Left hindlimb (tissue), 1 donor: ENCODE measurements around the gene CFAP20DC.

Experiments
- DNase-seq: peaks from one replicate; pipeline ENCODE4 v3.0.0-alpha.2; 2018

The CFAP20DC gene

GRCh38 chr3:58794750-58795149 lies 255.1 kb downstream of the CFAP20DC start:
- no peak for DNase-seq

- no peak for DNase-seq
These were observed 255.9 kb downstream of the CFAP20DC start for GRCh38 chr3:58793938-58794337.

- no peak for DNase-seq
These were observed 256.8 kb downstream of the CFAP20DC start for GRCh38 chr3:58792921-58793451.

- DNase-seq = no peak
These were observed 260.4 kb downstream of the CFAP20DC start for GRCh38 chr3:58789385-58789784.

GRCh38 chr3:58784888-58785287 lies 264.9 kb downstream of the CFAP20DC start:
- DNase-seq = no peak

GRCh38 chr3:58784425-58784824 lies 265.4 kb downstream of the CFAP20DC start:
- no peak for DNase-seq

- DNase-seq = no peak
These were observed 266.0 kb downstream of the CFAP20DC start for GRCh38 chr3:58783845-58784244.

- DNase-seq = no peak
These were observed 269.9 kb downstream of the CFAP20DC start for GRCh38 chr3:58779934-58780333.

GRCh38 chr3:58776231-58776630 lies 273.6 kb downstream of the CFAP20DC start:
- no peak for DNase-seq

GRCh38 chr3:58772462-58772861 lies 277.4 kb downstream of the CFAP20DC start:
- DNase-seq = no peak

- DNase-seq = no peak
These were observed 280.8 kb downstream of the CFAP20DC start for GRCh38 chr3:58769065-58769464.

GRCh38 chr3:58766587-58767282 lies 283.1 kb downstream of the CFAP20DC start:
- no peak for DNase-seq

- DNase-seq = no peak
These were observed 294.7 kb downstream of the CFAP20DC start for GRCh38 chr3:58755150-58755549.

- no peak for DNase-seq
These were observed 295.8 kb downstream of the CFAP20DC start for GRCh38 chr3:58754074-58754473.

GRCh38 chr3:58751882-58752567 lies 297.8 kb downstream of the CFAP20DC start:
- DNase-seq = no peak

- DNase-seq = no peak
These were observed 298.6 kb downstream of the CFAP20DC start for GRCh38 chr3:58751235-58751634.

- DNase-seq = no peak
These were observed 299.9 kb downstream of the CFAP20DC start for GRCh38 chr3:58749948-58750347.

GRCh38 chr3:58748024-58748423 lies 301.8 kb downstream of the CFAP20DC start:
- no peak for DNase-seq

- no peak for DNase-seq
These were observed 303.1 kb downstream of the CFAP20DC start for GRCh38 chr3:58746758-58747157.

GRCh38 chr3:58743296-58743695 lies 306.5 kb downstream of the CFAP20DC start:
- no peak for DNase-seq

GRCh38 chr3:58742239-58742638 lies 307.6 kb downstream of the CFAP20DC start:
- DNase-seq = no peak

- DNase-seq = no peak
These were observed 312.2 kb downstream of the CFAP20DC start for GRCh38 chr3:58737644-58738043.

GRCh38 chr3:58731673-58732072 lies 318.2 kb downstream of the CFAP20DC start:
- DNase-seq = no peak

- DNase-seq = no peak
These were observed 321.1 kb downstream of the CFAP20DC start for GRCh38 chr3:58728723-58729122.
